Heart right ventricle (tissue), 16 donors: ENCODE results near the gene DRAM2. TPM values are rescaled to one million over a fixed set of nuclear protein-coding genes. Genes with fewer than 3 reads are reported as not detected.

Experiments
- ATAC-seq, 8 donors: fragments of 200-7000 bp; cut with Tn5 transposase; one replicate each; pipeline ENCODE4 v1.9.1; 2020; ENCODE audit warnings: mild to moderate bottlenecking in 8 of 8, moderate library complexity in 8 of 8, moderate number of reproducible peaks in 1 of 8
- DNase-seq, 2 donors: peaks; one replicate each; pipeline ENCODE4 v3.0.0-alpha.2; 2020
- H3K27ac ChIP-seq, 10 donors: fragments of 200-600 bp; sonication (generic) in 2 of 10; one replicate each; pipeline versions ENCODE4 v1.5.0 to v1.8.0; 2020 to 2022; ENCODE audit warnings: mild to moderate bottlenecking in 3 of 10
- H3K27me3 ChIP-seq, 7 donors: fragments of 200-600 bp; one replicate each; pipeline ENCODE4 v1.8.0; 2021 to 2022; ENCODE audit warnings: mild to moderate bottlenecking in 2 of 7
- H3K36me3 ChIP-seq, 9 donors: fragments of 200-600 bp; sonication (generic) in 1 of 9; one replicate each; pipeline versions ENCODE4 v1.5.0 to v1.8.0; 2020 to 2022; ENCODE audit warnings: mild to moderate bottlenecking in 2 of 9
- H3K4me1 ChIP-seq, 9 donors: fragments of 200-600 bp; sonication (generic) in 1 of 9; one replicate each; pipeline versions ENCODE4 v1.5.0 to v1.8.0; 2020 to 2022; ENCODE audit warnings: mild to moderate bottlenecking in 4 of 9
- H3K4me3 ChIP-seq, 10 donors: fragments of 200-600 bp; sonication (generic) in 2 of 10; one replicate each; pipeline versions ENCODE4 v1.5.0 to v1.8.0; 2020 to 2022; ENCODE audit warnings: mild to moderate bottlenecking in 7 of 10, moderate library complexity in 2 of 10
- H3K9me3 ChIP-seq, 11 donors: fragments of 200-600 bp in 10 of 11; sonication (generic) in 2 of 11; one replicate each; pipeline versions ENCODE4 v1.5.0 to v1.8.0; 2013 to 2022; ENCODE audit warnings: mild to moderate bottlenecking in 2 of 11, control low read depth in 1 of 11, moderate library complexity in 1 of 11
- WGBS, 2 donors: extraction: QIAGEN DNeasy Blood & Tissue Kit; methylation state at CpG; one replicate each; pipeline ENCODE4 v1.1.7; 2013; ENCODE audit warnings: inconsistent platforms in 1 of 2; 5-methylcytosine and 5-hydroxymethylcytosine counted together
- intact Hi-C, 10 donors: fragments of 100-400 bp; cut with DNase I; formaldehyde crosslinking; loops; one replicate each; pipeline versions ENCODE4 v1.11.1 to v1.14.2; 2022
- polyA plus RNA-seq, 2 donors: library from polyadenylated mRNA; stranded (reverse); fragments of 200-250 nt; gene quantifications; one replicate each; pipeline ENCODE4 v1.2.3, GENCODE V29; 2013
- total RNA-seq, 10 donors: library from RNA; stranded (reverse); fragmentation: NEBNext Ultra II Directional in 3 of 10; extraction: Animal tissue kit (Norgen Biotek cat#: 25700) in 3 of 10; gene quantifications; one replicate each; pipeline versions ENCODE4 v1.2.1 to v1.2.4, GENCODE V29; 2021 to 2023
- TF ChIP-seq, protein P1 (sequence below), 9 donors: fragments of 200-600 bp; sonication (generic) in 2 of 9; IDR thresholded peaks; one replicate each; pipeline versions ENCODE4 v1.5.0 to v1.8.0; 2021 to 2022; ENCODE audit warnings: antibody characterized with exemption in 9 of 9, mild to moderate bottlenecking in 5 of 9, moderate library complexity in 1 of 9
- donor health status: Arrhythmogenic right ventricular cardiomyopathy.
- donor health status: ischemic (EF 13 %, LVEDD 7.1; RV severe dilation, severe dysfunction).
- donor health status: healthy with polysubstance abuse.
- donor health status: DM: no; HTN: yes; CAD: no.
- donor health status: DM: no; HTN: no; CAD: no.
- donor health status: ischemic (EF 25% LVEDD 6.9; RV normal size, moderate dysfunction).
- donor health status: ischemic (EF 25% LVEDD 5.7; RV mildly dilated, moderate dysfunction).
- donor health status: healthy.
- donor health status: DM: yes; HTN: yes; CAD: no.
- donor health status: Ischemic cardiomyopathy.
- donor health status: ischemic (EF 35%, LVEDD 5.7; RV mildly dilated, moderate dysfunction).
- donor health status: nonischemic (EF 11% LVEDD 7.7; RV severe dilation, severe dysfunction).
- donor health status: DM: yes; HTN: yes; CAD: no.
- donor health status: PGD.
- donor health status: ischemic (EF 29% LVEDD 5.4; RV normal size, mild dysfunction).
- donor health status: nonischemic (EF 23%, LVEDD 6.1; RV moderate dilation, normal function).

Gene DRAM2
- total and polyA plus RNA-seq, 12 donors, result 26.7 to 49.5 (median 34.5) TPM

DNA sequence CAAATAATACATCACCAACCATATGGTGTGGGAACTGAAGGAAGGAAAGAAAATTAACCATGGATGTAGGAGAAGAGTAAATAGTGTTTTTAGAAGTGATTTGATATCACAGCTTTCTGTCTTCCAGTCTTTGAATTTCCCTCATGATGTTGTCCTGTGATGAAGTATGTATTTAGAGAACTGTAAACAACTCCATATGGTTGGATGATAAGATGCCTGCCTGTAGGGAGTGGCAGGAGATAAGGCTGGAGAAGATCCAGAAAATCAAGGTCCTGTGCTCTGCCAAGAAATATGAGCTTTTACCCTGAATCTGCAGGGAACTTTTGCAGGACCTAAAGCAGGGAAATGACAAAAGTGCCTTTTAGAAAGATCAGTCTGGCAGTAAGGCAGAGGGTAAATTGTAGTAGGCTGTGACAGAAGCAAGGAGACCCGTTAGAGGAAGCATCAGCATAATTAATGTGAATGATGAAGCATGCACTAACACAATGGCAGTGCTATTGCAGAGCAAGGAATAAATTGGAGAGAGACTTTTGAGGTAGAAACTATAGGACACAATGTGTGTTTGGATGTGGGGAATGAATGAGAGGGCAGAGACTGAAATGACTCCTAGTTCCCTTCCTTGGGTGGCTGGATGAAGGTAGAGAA lies 22.1 kb upstream of the DRAM2 start:
- DNase-seq (no peak), ATAC-seq (no peak)
- TF ChIP-seq, protein P1, sequence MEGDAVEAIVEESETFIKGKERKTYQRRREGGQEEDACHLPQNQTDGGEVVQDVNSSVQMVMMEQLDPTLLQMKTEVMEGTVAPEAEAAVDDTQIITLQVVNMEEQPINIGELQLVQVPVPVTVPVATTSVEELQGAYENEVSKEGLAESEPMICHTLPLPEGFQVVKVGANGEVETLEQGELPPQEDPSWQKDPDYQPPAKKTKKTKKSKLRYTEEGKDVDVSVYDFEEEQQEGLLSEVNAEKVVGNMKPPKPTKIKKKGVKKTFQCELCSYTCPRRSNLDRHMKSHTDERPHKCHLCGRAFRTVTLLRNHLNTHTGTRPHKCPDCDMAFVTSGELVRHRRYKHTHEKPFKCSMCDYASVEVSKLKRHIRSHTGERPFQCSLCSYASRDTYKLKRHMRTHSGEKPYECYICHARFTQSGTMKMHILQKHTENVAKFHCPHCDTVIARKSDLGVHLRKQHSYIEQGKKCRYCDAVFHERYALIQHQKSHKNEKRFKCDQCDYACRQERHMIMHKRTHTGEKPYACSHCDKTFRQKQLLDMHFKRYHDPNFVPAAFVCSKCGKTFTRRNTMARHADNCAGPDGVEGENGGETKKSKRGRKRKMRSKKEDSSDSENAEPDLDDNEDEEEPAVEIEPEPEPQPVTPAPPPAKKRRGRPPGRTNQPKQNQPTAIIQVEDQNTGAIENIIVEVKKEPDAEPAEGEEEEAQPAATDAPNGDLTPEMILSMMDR (IDR thresholded peaks at IDR 0.05), result no peak
- no peaks in the 10 kb centered on the region for H3K27me3 ChIP-seq
- peaks cover 0 to 88% (median 10%) of the 10 kb centered on the region in 9 donors for H3K36me3 ChIP-seq
- no peak overlapping the region for H3K27ac ChIP-seq
- no peaks in the 10 kb centered on the region for H3K9me3 ChIP-seq
- H3K4me1 ChIP-seq, result peaks cover 0 to 16% (median 0%) of the 10 kb centered on the region in 9 donors
- no peak overlapping the region for H3K4me3 ChIP-seq
- 10 to 16% methylated on average over 1 of the region's 1 CpG for WGBS, 2 donors
- intact Hi-C loops, result no loop called here

DNA sequence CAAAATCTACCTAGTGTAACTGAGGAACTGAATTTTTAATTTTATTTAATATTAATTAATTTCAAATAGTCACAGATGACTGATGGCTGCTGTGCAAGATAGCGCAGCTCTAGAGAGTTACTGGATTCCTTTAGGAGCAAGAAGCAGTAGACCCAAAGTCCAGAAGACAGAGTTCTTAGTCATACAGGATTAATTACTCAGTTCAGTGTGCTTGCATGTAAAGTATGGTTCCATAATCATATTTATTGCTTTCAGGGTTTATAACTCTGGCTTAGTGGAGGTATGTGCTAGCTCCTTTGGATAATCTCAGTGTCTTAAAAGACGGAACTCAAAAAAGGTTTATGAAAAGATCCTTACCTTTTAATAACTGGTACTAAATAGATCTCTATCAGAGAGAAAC lies 17.5 kb upstream of the DRAM2 start:
- no peaks in the 10 kb centered on the region for H3K27me3 ChIP-seq
- H3K4me1 ChIP-seq, result peaks cover 0 to 11% (median 0%) of the 10 kb centered on the region in 9 donors
- no peak overlapping the region for H3K27ac ChIP-seq
- no peak overlapping the region for H3K4me3 ChIP-seq
- TF ChIP-seq, protein P1 (IDR thresholded peaks at IDR 0.05), result no peak
- DNase-seq (no peak), ATAC-seq (no peak)
- peaks cover 0 to 5% (median 0%) of the 10 kb centered on the region in 11 donors for H3K9me3 ChIP-seq
- H3K36me3 ChIP-seq, result peaks cover 0 to 92% (median 21%) of the 10 kb centered on the region in 9 donors
- intact Hi-C loops, result no loop called here
- WGBS, 2 donors, result 99 to 100% methylated on average over 2 of the region's 2 CpGs

DNA sequence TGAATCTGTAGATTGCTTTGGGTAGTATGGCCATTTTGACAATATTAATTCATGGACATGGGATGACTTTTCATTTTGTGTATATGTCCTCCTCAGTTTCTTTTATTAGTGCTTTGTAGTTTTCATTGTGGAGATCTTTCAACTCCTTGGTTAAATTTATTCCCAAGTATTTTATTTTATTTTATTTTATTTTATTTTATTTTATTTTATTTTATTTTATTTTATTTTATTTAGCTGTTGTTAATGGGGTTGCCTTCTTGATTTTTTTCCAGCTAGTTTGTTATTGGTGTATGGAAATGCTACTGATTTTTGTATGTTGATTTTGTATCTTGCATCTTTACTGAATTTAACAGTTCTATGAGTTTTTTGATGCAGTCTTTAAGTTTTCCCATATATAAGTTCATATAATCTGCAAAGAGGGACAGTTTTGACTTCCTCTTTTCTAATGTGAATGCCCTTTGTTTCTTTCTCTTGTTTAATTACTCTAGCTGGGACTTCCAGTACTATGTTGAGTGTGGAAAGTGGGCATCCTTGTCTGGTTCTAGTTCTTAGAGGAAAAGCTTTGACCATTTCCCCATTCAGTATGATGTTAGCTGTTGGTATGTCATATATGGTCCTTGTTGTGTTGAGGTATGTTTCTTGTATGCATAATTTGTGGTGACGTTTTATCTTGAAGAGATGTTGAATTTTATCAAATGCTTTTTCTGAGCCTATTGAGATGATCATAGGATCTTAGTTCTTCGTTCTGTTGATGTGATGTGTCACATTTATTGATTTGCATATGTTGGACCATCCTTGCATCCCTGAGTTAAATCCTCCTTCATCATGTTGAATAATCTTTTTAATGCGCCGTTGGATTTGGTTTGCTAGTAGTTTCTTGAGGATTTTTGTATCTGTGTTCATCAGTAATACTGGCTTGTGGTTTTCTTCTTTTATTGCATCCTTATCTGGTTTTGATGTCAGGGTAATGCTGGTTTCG lies 14.4 kb upstream of the DRAM2 start:
- H3K9me3 ChIP-seq, result peaks cover 0 to 5% (median 0%) of the 10 kb centered on the region in 11 donors
- DNase-seq (no peak), ATAC-seq (no peak)
- 95 to 96% methylated on average over 5 of the region's 5 CpGs for WGBS, 2 donors
- intact Hi-C loops, result loop anchor here in 1 of 10 donors (5.0 kb wide), 1 partner anchor 538 kb away; no protein-coding TSS in a partner anchor
- TF ChIP-seq, protein P1 (IDR thresholded peaks at IDR 0.05), result no peak
- no peaks in the 10 kb centered on the region for H3K27me3 ChIP-seq
- H3K4me3 ChIP-seq, result no peak overlapping the region
- H3K36me3 ChIP-seq, result peaks cover 0 to 92% (median 17%) of the 10 kb centered on the region in 9 donors
- H3K27ac ChIP-seq, result no peak overlapping the region
- peaks cover 0 to 19% (median 0%) of the 10 kb centered on the region in 9 donors for H3K4me1 ChIP-seq

DNA sequence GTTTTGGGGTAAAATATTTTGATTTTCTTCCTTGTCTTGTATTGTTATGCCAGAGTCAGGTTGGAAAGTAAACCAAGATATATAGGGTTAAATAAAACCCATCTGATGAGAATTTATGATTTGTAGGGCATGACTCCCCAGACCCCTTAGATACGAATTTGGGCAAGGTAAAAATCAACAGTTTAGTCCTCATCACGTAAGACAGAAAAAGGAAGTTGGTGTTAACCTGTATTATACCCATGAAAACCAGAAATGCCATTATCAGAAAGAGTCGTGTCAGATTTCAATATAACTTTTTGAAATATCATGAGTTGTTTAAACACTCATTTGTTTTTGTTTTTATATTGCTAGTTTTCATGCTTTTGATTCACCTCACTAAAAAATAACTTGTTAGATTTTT lies 11.9 kb upstream of the DRAM2 start:
- TF ChIP-seq, protein P1 (IDR thresholded peaks at IDR 0.05), result no peak
- Histone ChIP-seq H3K4me3 (no peak overlapping the region), H3K27ac (no peak overlapping the region), H3K27me3 (no peaks in the 10 kb centered on the region), H3K9me3 (peaks cover 0 to 5% (median 0%) of the 10 kb centered on the region in 11 donors), H3K36me3 (peaks cover 0 to 95% (median 17%) of the 10 kb centered on the region in 9 donors), H3K4me1 (peaks cover 0 to 41% (median 8%) of the 10 kb centered on the region in 9 donors)
- no peak for ATAC-seq
- DNase-seq, result no peak
- intact Hi-C loops, result loop anchor here in 1 of 10 donors (5.0 kb wide), 1 partner anchor 540 kb away; no protein-coding TSS in a partner anchor
- 73 to 80% methylated on average over 3 of the region's 3 CpGs for WGBS, 2 donors
